HepG2 (cell line): ENCODE results near the gene GNB1. TPM values are rescaled to one million over a fixed set of nuclear protein-coding genes. Genes with fewer than 3 reads are reported as not detected.

Experiments used
- CREB1 ChIP-seq, 2 experiments: fragments of 450-650 bp in 1 of 2; IDR thresholded peaks; 2 replicates each; pipeline ENCODE4 v1.6.1; 2016 to 2017; ENCODE audit warnings: control low read depth in 1 of 2, mild to moderate bottlenecking in 1 of 2, missing compliant biosample characterization in 1 of 2, missing genetic modification characterization in 1 of 2
- DNMT3B ChIP-seq: conservative IDR thresholded peaks from 2 replicates; pipeline ENCODE4 v1.6.1; 2016; ENCODE audit warnings: missing biosample characterization, control low read depth
- FOXA3 ChIP-seq: IDR thresholded peaks from 2 replicates; pipeline ENCODE4 v1.6.1; 2016; ENCODE audit warnings: missing genetic modification reagents, missing compliant biosample characterization
- GATAD1 ChIP-seq: IDR thresholded peaks from 2 replicates; pipeline ENCODE4 v1.6.1; 2016; ENCODE audit warnings: missing genetic modification reagents, missing compliant biosample characterization
- HNF4G ChIP-seq, 2 experiments: sonication (generic) in 1 of 2; formaldehyde crosslinking in 1 of 2; IDR thresholded peaks; 2 replicates each; pipeline versions ENCODE4 v1.4.0 to v1.6.1; 2011 to 2020; ENCODE audit warnings: borderline replicate concordance in 2 of 2, low read depth in 2 of 2, mild to moderate bottlenecking in 2 of 2, low read length in 1 of 2, missing genetic modification reagents in 1 of 2, moderate library complexity in 1 of 2
- HOXA3 ChIP-seq: sonication (generic); formaldehyde crosslinking; IDR thresholded peaks from 2 replicates; pipeline ENCODE4 v1.5.0; 2020; ENCODE audit warnings: missing genetic modification reagents
- MAFK ChIP-seq, 2 experiments: IDR thresholded peaks in 1 of 2; conservative IDR thresholded peaks in 1 of 2; 2 replicates each; pipeline ENCODE4 v1.6.1; 2011; ENCODE audit warnings: improper control_type of control experiment in 2 of 2, low read length in 2 of 2
- MED1 ChIP-seq: sonication (generic); formaldehyde crosslinking; IDR thresholded peaks from 2 replicates; pipeline ENCODE4 v1.4.0; 2020; ENCODE audit warnings: missing genetic modification reagents
- MED8 ChIP-seq: sonication (generic); formaldehyde crosslinking; IDR thresholded peaks from 2 replicates; pipeline ENCODE4 v1.8.1; 2023; ENCODE audit warnings: mild to moderate bottlenecking, missing genetic modification reagents; ENCODE audit not compliant: insufficient replicate concordance
- MYC ChIP-seq: sonication (generic); formaldehyde crosslinking; IDR thresholded peaks from 2 replicates; pipeline ENCODE4 v1.9.0; 2021; ENCODE audit warnings: missing genetic modification reagents, borderline replicate concordance
- NR2F1 ChIP-seq, 2 experiments: fragments of 450-650 bp in 1 of 2; formaldehyde crosslinking in 1 of 2; IDR thresholded peaks; 2 replicates each; pipeline versions ENCODE4 v1.5.0 to v1.6.1; 2016 to 2020; ENCODE audit warnings: mild to moderate bottlenecking in 1 of 2, missing compliant biosample characterization in 1 of 2, missing genetic modification reagents in 1 of 2, moderate library complexity in 1 of 2
- RXRB ChIP-seq: IDR thresholded peaks from 2 replicates; pipeline ENCODE4 v1.6.1; 2016; ENCODE audit warnings: borderline replicate concordance, missing genetic modification reagents, missing compliant biosample characterization
- SOX5 ChIP-seq: IDR thresholded peaks from 2 replicates; pipeline ENCODE4 v1.6.1; 2016; ENCODE audit warnings: borderline replicate concordance
- TEAD3 ChIP-seq: optimal IDR thresholded peaks from 2 replicates; pipeline ENCODE3; 2016; ENCODE audit warnings: borderline replicate concordance
- YEATS4 ChIP-seq: sonication (generic); formaldehyde crosslinking; IDR thresholded peaks from 2 replicates; pipeline ENCODE4 v1.4.0; 2020; ENCODE audit warnings: missing genetic modification reagents, borderline replicate concordance
- ZNF589 ChIP-seq: sonication (generic); formaldehyde crosslinking; conservative IDR thresholded peaks from 2 replicates; pipeline ENCODE4 v1.8.0; 2022; ENCODE audit warnings: mild to moderate bottlenecking, moderate library complexity, missing genetic modification reagents
- ZNF766 ChIP-seq: sonication (generic); formaldehyde crosslinking; IDR thresholded peaks from 2 replicates; pipeline ENCODE4 v1.5.0; 2020; ENCODE audit warnings: missing genetic modification reagents, borderline replicate concordance
- ZNF878 ChIP-seq: sonication (generic); formaldehyde crosslinking; IDR thresholded peaks from 2 replicates; pipeline ENCODE4 v1.8.1; 2023; ENCODE audit warnings: mild to moderate bottlenecking, missing genetic modification reagents, moderate library complexity
- ZSCAN9 ChIP-seq: IDR thresholded peaks from 2 replicates; pipeline ENCODE4 v1.6.1; 2016; ENCODE audit warnings: borderline replicate concordance
- polyA plus RNA-seq, 8 experiments: library from polyadenylated mRNA; depleted of rRNA in 3 of 8; stranded (reverse) in 7 of 8; unstranded in 1 of 8; fragments of >200 nt; fragmentation: Illumina TruSeq in 4 of 8; extraction: Trizol in 4 of 8; gene quantifications; 2 replicates each; pipeline versions ENCODE4 v1.2.1 to v1.2.3, GENCODE V29; 2011 to 2016; ENCODE audit warnings: low read depth in 4 of 8, missing spikeins in 1 of 8, mixed read lengths in 1 of 8; ENCODE audit not compliant: insufficient read depth in 1 of 8
- total RNA-seq, 5 experiments: library from RNA; depleted of rRNA; stranded (reverse); fragments of >200 nt; fragmentation: Illumina TruSeq; extraction: Trizol; gene quantifications; 2 replicates each; pipeline ENCODE4 v1.2.3, GENCODE V29; 2016; ENCODE audit warnings: low read depth in 1 of 5
- TF ChIP-seq, protein P1 (sequence below): sonication (generic); formaldehyde crosslinking; IDR thresholded peaks from 2 replicates; pipeline ENCODE4 v1.4.0; 2020; ENCODE audit warnings: missing genetic modification reagents
- TF ChIP-seq, protein P2 (sequence below): sonication (generic); formaldehyde crosslinking; IDR thresholded peaks from 2 replicates; pipeline ENCODE4 v1.8.1; 2023; ENCODE audit warnings: mild to moderate bottlenecking, missing genetic modification reagents
- TF ChIP-seq, protein P3 (sequence below): sonication (generic); formaldehyde crosslinking; IDR thresholded peaks from 2 replicates; pipeline ENCODE4 v1.8.0; 2022; ENCODE audit warnings: low read depth, missing genetic modification reagents
- TF ChIP-seq, protein P4 (sequence below): IDR thresholded peaks from 2 replicates; pipeline ENCODE4 v1.6.1; 2016; ENCODE audit warnings: low read depth, borderline replicate concordance

The GNB1 gene
- total and polyA plus RNA-seq, 2 of the 13 experiments (the other 11 are each of a cell fraction or from before 2014, with no cell fraction given) = 66.2 to 327 TPM

DNA sequence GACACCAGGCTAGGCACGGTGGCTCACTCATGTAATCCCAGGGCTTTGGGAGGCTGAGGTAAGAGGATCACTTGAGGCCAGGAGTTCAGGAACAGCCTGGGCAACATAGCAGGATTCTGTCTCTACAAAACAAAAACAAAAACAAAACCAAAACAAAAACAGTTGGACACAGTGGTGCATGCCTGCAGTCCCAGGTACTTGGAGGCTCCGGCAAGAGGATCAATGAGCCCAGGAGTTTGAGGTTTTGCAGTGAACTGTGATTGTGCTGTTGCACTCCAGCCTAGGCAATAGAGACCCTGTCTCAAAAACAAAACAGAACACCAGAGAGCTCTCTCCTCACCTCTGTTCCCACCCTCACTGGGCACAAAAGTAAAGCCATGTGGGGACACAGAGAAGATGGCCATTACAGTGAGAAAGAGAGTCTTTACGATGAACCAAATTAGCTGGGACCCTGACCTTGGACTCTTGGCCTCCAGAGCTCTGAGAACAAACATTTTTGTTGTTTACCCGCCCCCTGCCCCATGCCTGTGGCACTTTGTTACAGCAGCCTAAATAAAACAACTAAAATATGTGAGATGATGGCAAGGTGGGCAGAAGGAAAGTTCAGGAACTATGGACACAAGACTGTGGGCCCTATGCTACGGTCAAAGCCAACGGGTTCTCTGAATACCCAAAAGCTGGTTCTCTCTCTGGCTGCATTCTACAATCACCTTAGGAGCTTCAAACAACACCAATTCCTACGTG lies 122.5 kb downstream of the GNB1 start (continued):
- TF ChIP-seq DNMT3B (CRISPR knock-in tag) (0 out of 2 replicates have a peak, but pooled peaks have one; percentile 28), CREB1 (IDR thresholded peaks at IDR 0.05) (no peak), CREB1 (CRISPR knock-in tag; IDR thresholded peaks at IDR 0.05) (peak; percentile 63; the same call in 1 of the 2 replicates), NR2F1 (CRISPR knock-in tag; IDR thresholded peaks at IDR 0.05) (peak; percentile 31 to 34; a peak in 2 of 4 replicates), MYC (CRISPR knock-in tag) (0 out of 2 replicates have a peak, but pooled peaks have one; percentile 20), YEATS4 (CRISPR knock-in tag) (0 out of 2 replicates have a peak, but pooled peaks have one; percentile 38), HOXA3 (CRISPR knock-in tag) (peak; percentile 50), RXRB (CRISPR knock-in tag) (peak; percentile 67), TEAD3 (CRISPR knock-in tag) (peak; percentile 18), HNF4G (IDR thresholded peaks at IDR 0.05; ENCODE audit: borderline replicate concordance, low read depth, low read length) (peak; percentile 65; the same call in 1 of the 2 replicates), HNF4G (CRISPR knock-in tag; IDR thresholded peaks at IDR 0.05; ENCODE audit: borderline replicate concordance, low read depth) (0 out of 2 replicates have a peak, but pooled peaks have one; percentile 29), ZNF589 (no peak), MED1 (peak; percentile 69; the same call in 1 of the 2 replicates), MED8 (CRISPR knock-in tag) (no peak), ZNF766 (CRISPR knock-in tag) (0 out of 2 replicates have a peak, but pooled peaks have one; percentile 52), GATAD1 (CRISPR knock-in tag) (peak; percentile 19; the same call in 1 of the 2 replicates), ZSCAN9 (peak; percentile 27; the same call in 1 of the 2 replicates), FOXA3 (CRISPR knock-in tag) (peak; percentile 79), MAFK (conservative IDR thresholded peaks at IDR 0.05 in 1 of 2, IDR thresholded peaks at IDR 0.05 in 1 of 2; ENCODE audit: low read length in 2 of 2) (no peak), ZNF878 (CRISPR knock-in tag) (0 out of 2 replicates have a peak, but pooled peaks have one; percentile 37), SOX5 (peak; percentile 78; the same call in 1 of the 2 replicates)
- TF ChIP-seq, protein P1, sequence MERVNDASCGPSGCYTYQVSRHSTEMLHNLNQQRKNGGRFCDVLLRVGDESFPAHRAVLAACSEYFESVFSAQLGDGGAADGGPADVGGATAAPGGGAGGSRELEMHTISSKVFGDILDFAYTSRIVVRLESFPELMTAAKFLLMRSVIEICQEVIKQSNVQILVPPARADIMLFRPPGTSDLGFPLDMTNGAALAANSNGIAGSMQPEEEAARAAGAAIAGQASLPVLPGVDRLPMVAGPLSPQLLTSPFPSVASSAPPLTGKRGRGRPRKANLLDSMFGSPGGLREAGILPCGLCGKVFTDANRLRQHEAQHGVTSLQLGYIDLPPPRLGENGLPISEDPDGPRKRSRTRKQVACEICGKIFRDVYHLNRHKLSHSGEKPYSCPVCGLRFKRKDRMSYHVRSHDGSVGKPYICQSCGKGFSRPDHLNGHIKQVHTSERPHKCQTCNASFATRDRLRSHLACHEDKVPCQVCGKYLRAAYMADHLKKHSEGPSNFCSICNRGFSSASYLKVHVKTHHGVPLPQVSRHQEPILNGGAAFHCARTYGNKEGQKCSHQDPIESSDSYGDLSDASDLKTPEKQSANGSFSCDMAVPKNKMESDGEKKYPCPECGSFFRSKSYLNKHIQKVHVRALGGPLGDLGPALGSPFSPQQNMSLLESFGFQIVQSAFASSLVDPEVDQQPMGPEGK (CRISPR knock-in tag) = peak; percentile 33; the same call in 1 of the 2 replicates
- TF ChIP-seq, protein P2, sequence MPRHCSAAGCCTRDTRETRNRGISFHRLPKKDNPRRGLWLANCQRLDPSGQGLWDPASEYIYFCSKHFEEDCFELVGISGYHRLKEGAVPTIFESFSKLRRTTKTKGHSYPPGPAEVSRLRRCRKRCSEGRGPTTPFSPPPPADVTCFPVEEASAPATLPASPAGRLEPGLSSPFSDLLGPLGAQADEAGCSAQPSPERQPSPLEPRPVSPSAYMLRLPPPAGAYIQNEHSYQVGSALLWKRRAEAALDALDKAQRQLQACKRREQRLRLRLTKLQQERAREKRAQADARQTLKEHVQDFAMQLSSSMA (CRISPR knock-in tag) = no peak
- TF ChIP-seq, protein P3, sequence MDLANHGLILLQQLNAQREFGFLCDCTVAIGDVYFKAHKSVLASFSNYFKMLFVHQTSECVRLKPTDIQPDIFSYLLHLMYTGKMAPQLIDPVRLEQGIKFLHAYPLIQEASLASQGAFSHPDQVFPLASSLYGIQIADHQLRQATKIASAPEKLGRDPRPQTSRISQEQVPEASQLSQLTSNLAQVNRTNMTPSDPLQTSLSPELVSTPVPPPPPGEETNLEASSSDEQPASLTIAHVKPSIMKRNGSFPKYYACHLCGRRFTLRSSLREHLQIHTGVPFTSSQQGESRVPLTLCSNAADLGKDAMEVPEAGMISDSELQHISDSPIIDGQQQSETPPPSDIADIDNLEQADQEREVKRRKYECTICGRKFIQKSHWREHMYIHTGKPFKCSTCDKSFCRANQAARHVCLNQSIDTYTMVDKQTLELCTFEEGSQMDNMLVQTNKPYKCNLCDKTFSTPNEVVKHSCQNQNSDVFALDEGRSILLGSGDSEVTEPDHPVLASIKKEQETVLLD = no peak
- TF ChIP-seq, protein P4, sequence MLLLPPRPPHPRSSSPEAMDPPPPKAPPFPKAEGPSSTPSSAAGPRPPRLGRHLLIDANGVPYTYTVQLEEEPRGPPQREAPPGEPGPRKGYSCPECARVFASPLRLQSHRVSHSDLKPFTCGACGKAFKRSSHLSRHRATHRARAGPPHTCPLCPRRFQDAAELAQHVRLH (CRISPR knock-in tag) = 0 out of 2 replicates have a peak, but pooled peaks have one; percentile 38
